HEK293T (cell line): Measurements from ENCODE around the gene TMEM202.

ENCODE experiments used
- BHLHE40 ChIP-seq: fragments of 450-650 bp; IDR thresholded peaks from 2 replicates; pipeline ENCODE4 v1.6.1; 2016; ENCODE audit warnings: mild to moderate bottlenecking, moderate library complexity, borderline replicate concordance
- FOXA1 ChIP-seq: fragments of 450-650 bp; IDR thresholded peaks from 2 replicates; pipeline ENCODE4 v1.6.1; 2016; ENCODE audit warnings: mild to moderate bottlenecking
- FOXK2 ChIP-seq: fragments of 450-650 bp; IDR thresholded peaks from 2 replicates; pipeline ENCODE4 v1.6.1; 2016; ENCODE audit warnings: mild to moderate bottlenecking
- FOXM1 ChIP-seq: fragments of 450-650 bp; IDR thresholded peaks from 2 replicates; pipeline ENCODE4 v1.6.1; 2017; ENCODE audit warnings: mild to moderate bottlenecking, borderline replicate concordance
- HDGF ChIP-seq: fragments of 450-650 bp; IDR thresholded peaks from 2 replicates; pipeline ENCODE4 v1.6.1; 2017; ENCODE audit warnings: antibody characterized with exemption, borderline replicate concordance
- L3MBTL2 ChIP-seq: fragments of 450-650 bp; conservative IDR thresholded peaks from 2 replicates; pipeline ENCODE4 v1.6.1; 2016; ENCODE audit warnings: mild to moderate bottlenecking
- LEF1 ChIP-seq: fragments of 450-650 bp; IDR thresholded peaks from 2 replicates; pipeline ENCODE4 v1.6.1; 2017; ENCODE audit warnings: mild to moderate bottlenecking, borderline replicate concordance
- NFRKB ChIP-seq: fragments of 450-650 bp; IDR thresholded peaks from 2 replicates; pipeline ENCODE4 v1.6.1; 2016; ENCODE audit warnings: mild to moderate bottlenecking, moderate library complexity
- SP1 ChIP-seq: fragments of 450-650 bp; IDR thresholded peaks from 2 replicates; pipeline ENCODE4 v1.6.1; 2017
- SUZ12 ChIP-seq: fragments of 450-650 bp; IDR thresholded peaks from 2 replicates; pipeline ENCODE4 v1.6.1; 2016; ENCODE audit warnings: mild to moderate bottlenecking
- TARDBP ChIP-seq: fragments of 450-650 bp; IDR thresholded peaks from 2 replicates; pipeline ENCODE4 v1.6.1; 2016
- ZNF384 ChIP-seq: fragments of 450-650 bp; IDR thresholded peaks from 2 replicates; pipeline ENCODE4 v1.6.1; 2016

DNA sequence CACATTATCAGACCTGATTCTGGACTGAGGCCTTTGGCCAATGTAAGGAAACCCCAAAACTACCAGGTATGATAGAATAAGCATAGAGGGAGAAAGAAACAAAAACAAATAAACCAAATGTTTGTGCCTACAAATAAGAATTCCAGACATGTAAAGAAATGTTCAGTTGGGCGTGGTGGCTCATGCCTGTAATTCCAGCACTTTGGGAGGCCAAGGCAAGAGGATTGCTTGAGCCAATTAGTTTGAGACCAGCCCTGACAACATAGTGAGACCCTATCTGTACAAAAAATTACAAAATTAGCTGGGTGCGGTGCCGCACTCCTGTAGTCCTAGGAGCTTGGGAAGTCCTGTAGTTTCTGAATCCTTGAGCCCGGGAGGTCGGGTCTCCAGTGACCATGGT is 13.0 kb downstream of the TMEM202 start:
- TF ChIP-seq FOXA1 (no peak), ZNF384 (no peak), BHLHE40 (no peak), SP1 (no peak), FOXM1 (no peak), FOXK2 (no peak), SUZ12 (no peak), NFRKB (no peak), TARDBP (no peak), LEF1 (no peak), L3MBTL2 (no peak), HDGF (no peak)
